GM13976 (cell line): ENCODE measurements around the gene SV2A.
"Not testable (repeated sequence)": the region's sequence is repeated elsewhere in the genome, so short reads cannot be mapped to it uniquely, and the experiment has no call there.

Experiments
- DNase-seq: peaks from one replicate; pipeline ENCODE4 v3.0.0; 2012; ENCODE audit warnings: low spot score
- in situ Hi-C: fragments of 300-500 bp; cut with MboI; formaldehyde crosslinking; loops from one replicate; pipeline ENCODE4 v1.12.0; 2022; ENCODE audit warnings: low sequenced_read_pairs, mixed read lengths, inconsistent platforms; ENCODE audit not compliant: unreplicated experiment
- TF ChIP-seq, protein P1 (sequence below): IDR thresholded peaks from 2 replicates; pipeline ENCODE4 v1.5.1; 2012; ENCODE audit warnings: borderline replicate concordance, mild to moderate bottlenecking; ENCODE audit not compliant: insufficient read depth; ENCODE audit errors: extremely low read depth, missing control alignments, control extremely low read depth

SV2A gene

DNA sequence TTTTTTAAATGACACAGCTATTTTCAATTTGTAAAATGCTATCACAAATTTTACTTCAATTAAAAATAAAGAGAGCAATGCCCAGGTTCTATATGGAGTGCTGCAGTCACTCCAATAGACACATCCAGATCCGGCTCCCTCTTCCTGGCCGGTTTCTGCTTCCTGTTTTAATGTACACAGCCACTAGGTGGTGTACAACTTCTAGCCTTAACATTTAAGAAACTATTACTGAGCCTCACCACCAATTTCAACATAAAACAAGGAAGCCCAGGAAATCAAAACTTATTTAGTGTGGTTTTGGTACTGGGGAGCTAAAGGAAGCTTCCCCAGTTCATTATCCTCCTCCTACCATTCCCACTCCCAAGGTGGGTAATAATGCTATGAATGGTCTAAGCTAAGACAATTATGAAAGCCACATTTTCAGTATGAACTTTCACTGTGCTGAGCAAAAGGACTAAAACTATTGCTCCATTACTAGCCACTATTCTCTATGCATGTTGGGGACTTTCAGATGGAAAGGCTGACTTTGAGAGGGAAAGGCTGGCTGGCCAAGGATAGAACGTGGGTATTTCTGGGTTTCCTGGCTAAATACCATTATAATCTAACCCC, 44.5 kb upstream of the SV2A start:
- peak; percentile 66 for DNase-seq
- TF ChIP-seq, protein P1, sequence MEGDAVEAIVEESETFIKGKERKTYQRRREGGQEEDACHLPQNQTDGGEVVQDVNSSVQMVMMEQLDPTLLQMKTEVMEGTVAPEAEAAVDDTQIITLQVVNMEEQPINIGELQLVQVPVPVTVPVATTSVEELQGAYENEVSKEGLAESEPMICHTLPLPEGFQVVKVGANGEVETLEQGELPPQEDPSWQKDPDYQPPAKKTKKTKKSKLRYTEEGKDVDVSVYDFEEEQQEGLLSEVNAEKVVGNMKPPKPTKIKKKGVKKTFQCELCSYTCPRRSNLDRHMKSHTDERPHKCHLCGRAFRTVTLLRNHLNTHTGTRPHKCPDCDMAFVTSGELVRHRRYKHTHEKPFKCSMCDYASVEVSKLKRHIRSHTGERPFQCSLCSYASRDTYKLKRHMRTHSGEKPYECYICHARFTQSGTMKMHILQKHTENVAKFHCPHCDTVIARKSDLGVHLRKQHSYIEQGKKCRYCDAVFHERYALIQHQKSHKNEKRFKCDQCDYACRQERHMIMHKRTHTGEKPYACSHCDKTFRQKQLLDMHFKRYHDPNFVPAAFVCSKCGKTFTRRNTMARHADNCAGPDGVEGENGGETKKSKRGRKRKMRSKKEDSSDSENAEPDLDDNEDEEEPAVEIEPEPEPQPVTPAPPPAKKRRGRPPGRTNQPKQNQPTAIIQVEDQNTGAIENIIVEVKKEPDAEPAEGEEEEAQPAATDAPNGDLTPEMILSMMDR = peak; percentile 57
- in situ Hi-C loops = loop anchor here (25.0 kb wide), 1 partner anchor 200 kb away; no protein-coding TSS in a partner anchor

DNA sequence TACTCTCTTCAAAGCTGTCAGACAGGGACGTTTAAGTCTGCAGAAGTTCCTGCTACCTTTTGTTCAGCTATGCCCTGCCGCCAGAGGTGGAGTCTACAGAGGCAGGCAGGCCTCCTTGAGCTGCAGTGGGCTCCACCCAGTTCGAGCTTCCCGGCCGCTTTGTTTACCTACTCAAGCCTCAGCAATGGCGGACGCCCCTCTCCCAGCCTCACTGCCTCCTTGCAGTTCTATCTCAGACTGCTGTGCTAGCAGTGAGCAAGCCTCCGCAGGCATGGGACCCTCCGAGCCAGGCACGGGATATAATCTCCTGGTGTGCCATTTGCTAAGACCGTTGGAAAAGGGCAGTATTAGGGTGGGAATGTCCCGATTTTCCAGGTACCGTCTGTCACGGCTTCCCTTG, 39.9 kb upstream of the SV2A start:
- in situ Hi-C loops = loop anchor here (5.0 to 25.0 kb wide), 2 partner anchors 95 to 205 kb away; no protein-coding TSS in a partner anchor
- not testable (repeated sequence) for DNase-seq

DNA sequence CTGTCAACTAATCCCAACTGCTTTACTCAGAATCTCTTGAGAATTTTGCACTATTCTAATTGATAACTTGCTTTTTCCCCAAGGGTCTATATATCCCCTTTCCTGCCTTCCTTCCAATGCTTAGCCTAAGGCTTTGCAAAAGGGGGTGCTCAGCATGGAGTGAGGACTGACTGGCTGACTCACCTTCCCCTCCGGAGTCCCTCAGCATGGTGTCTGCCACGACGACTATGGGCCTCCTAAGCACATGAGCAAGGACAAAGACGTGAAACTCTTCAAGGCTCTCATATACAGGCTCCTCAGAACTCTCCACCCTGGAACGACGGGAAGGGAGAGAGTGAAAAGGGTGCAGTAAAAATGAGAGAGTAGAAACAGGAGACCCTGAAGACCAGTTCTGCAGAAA, 32.3 kb upstream of the SV2A start:
- in situ Hi-C loops = loop anchor here (25.0 kb wide), 1 partner anchor 212 kb away; no protein-coding TSS in a partner anchor
- TF ChIP-seq, protein P1 = no peak
- no peak for DNase-seq

DNA sequence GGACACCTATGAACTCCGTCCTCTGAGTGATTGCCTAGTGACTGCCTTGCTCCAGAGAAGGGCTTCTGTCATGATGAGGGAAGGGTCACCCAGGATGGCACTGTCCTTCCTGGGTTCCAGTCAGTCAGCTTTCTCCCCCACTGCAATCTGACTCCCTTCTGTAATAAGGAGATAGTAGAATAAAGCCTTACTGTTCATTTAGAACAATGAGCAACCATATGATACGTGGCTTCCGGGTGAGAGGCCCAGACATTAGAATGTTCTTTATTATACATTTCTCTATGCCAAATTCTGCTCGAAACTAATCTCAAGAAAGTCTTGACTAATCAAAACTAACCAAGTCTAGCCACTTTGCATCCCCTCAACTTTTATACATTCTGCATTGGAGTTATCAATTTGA, 27.6 kb upstream of the SV2A start:
- no peak for DNase-seq
- in situ Hi-C loops = no loop called here
- TF ChIP-seq, protein P1 = no peak

DNA sequence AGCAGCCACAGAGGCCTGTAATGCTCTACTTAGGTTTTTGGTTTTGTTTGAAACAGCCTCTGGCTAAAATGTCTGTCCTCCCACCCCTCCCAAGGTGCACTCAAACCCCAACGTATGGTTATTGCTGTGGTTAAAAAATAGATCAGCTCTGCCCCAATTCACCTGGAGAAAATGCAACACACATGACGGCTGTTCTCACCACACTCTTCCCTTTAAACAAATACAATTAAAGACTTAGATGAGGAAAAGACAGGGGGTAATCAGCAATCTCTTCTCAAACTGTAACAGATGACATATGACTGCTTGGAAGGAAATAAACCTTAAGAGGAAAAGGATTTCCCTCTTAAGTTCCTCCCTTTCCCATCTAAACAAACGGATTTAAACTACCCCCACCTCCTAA, 25.2 kb upstream of the SV2A start:
- TF ChIP-seq, protein P1 = no peak
- in situ Hi-C loops = no loop called here
- no peak for DNase-seq

DNA sequence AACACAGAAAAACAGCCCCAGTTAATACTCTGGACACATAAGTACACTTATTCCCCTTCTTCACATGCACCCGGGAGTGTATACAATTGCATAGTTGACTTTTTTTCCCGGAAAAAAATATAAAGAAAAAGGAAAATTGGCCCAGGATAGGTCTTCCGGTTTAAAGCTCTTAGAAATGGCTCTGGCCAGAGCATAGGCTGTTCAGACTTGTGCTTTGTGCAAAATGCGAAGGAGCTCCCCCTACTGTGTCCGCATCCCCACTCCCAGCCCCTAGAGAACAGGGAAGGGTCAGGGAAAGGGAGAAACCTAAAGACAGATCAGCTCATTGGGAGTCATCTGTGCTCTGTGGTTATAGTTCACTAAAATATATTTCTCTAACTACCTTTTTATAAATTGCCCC, 24.6 kb upstream of the SV2A start:
- DNase-seq = no peak
- TF ChIP-seq, protein P1 = no peak
- in situ Hi-C loops = no loop called here

DNA sequence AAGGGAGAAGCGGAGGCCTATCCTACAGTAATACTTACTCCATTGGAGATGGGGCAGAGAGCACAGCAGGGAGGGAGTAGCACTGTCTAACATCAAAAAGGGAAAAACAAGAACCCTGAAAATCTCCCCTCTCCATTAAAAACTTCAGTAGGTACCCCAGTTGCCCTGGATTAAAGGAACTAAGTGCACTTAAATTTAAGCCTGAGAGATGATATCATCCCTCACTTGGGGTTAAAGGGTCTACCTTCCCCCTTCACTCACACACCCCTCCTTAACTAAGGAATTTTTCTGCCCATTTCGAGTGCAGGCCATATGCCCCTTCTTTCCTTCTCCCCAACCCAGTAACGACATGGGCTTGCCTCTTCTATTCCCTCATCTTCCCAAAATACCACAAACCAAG, 22.8 kb upstream of the SV2A start:
- no peak for DNase-seq
- TF ChIP-seq, protein P1 = no peak
- in situ Hi-C loops = no loop called here

DNA sequence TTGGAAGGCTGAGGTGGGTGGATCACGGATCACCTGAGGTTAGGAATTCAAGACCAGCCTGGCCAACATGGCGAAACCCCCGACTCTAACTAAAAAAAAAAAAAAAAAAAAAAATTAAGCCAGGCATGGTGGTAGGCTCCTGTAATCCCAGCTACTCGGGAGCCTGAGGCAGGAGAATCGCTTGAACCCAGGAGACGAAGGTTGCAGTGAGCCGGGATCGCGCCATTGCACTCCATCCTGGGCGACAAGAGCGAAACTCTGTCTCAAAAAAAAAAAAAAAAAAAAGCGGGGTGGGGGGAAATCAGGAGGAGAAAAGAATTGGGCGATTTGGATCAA, 21.0 kb upstream of the SV2A start:
- DNase-seq, in situ Hi-C loops: not testable (repeated sequence)
